HG02759 (cell line): ENCODE results near the gene SP4.

Source experiments
- ATAC-seq: cut with Tn5 transposase; IDR thresholded peaks from one replicate; pipeline ENCODE4 v1.9.1; 2021; ENCODE audit warnings: mild to moderate bottlenecking, moderate library complexity; ENCODE audit not compliant: unreplicated experiment

The SP4 gene

DNA sequence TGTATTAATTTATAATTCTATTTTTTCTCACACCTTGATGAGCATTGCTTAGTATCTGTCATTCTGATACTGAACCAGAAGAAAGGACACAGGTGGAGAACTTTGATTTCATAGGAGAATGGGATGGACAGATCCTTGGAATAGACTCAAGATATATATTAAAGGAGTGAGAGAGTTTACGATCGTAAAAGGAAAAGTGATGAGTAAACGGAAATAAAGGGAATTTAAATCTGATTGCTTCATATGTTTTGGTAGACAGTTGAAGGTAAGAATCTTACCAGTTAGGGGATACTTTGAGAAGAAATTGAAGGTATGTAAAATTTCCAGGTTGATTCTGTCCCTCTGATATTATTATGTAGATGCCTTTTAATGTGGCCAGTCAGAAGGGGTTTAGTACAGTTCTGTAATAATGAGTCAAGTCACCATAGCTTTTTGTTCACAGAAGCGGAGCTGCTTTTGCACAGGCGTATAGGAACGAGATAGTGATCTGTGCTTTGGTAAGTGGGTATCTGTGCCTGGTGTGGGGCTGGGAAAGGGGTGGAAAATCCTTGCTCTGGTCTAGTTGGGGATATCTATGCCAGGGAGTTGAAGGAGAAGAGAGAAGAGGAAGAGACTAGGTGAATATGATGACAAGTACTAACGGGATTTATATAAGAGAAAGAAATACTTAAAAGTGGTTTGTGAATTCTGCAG, 15.4 kb downstream of the SP4 start:
- no peak for ATAC-seq

DNA sequence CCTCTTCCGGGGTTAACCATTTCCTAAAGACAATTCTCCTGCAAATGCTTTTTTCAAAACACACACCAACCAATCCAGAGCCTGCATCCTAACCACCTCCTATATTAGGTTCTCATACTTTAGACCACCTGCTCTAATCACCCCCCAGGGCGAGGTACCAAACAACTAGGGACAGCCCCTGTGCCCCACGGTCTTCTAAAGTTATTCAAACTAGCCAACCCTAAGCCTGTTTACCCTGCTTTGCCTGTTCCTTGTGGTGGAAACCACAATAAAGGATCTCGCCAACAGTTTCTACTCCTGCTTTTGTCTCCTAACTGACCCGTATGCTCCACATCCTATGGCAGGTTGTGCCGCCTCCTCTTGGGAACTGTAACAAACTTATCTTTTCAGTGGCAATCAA, 21.1 kb downstream of the SP4 start:
- no peak for ATAC-seq

DNA sequence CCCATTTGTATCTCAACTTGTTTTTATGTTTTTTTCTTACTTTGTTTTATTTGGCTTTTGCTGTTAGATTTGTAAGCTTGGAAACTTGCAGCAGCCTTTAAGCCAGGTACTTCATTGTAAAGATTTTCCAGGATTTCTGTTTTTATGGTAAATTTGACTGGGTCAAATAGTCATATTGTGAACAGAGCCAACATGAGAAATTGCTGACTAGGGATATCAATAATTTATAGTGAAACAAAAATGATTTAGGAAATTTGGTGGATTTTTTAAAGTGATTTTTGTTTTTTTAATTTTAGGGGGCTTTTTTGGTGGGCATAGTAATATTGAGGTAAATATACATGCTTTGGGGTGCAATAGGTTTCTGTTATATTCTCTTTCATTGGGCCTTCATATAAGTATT, 22.2 kb downstream of the SP4 start:
- no peak for ATAC-seq

GRCh38 chr7:21450941-21451340, 23.1 kb downstream of the SP4 start:
- ATAC-seq, result no peak

DNA sequence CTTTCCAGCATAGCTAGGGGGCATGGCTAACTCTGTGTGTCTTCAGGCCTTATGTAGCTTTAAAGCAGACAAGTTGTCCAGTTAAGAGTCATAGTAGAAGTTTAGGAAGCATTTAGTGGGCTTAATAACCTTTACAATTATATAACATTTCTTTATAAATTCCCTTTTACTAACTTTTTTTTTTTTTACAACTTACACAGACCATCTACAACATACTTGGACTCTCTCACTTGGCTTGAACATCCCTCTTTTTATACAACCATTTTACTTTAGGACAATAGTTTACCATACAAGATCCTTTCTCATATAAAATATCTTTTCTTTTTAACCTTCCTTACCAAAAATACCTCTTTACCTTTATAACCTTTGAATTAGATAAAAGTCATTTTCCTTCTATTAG, 26.3 kb downstream of the SP4 start:
- no peak for ATAC-seq

DNA sequence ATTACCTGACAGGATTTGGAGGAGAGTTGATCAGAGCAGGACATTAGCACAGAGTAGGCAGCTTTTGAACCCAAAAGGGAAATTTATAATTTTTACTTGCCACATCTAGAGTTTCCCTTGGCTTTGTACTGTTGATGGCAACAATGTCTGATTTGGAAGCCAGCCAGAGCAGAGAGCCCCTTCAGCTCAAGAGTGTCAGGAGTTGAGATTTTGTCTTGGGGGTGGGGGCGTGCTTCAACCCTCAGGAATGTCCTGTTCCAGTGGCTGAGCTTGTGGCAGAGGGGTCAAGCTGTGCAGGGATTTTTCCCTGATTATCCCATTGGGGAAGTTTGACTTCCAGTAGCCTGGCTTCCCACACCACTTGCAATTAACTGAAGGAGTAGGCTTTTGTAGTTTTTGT, 27.0 kb downstream of the SP4 start:
- ATAC-seq, result no peak

GRCh38 chr7:21461282-21461681, 33.4 kb downstream of the SP4 start:
- no peak for ATAC-seq

DNA sequence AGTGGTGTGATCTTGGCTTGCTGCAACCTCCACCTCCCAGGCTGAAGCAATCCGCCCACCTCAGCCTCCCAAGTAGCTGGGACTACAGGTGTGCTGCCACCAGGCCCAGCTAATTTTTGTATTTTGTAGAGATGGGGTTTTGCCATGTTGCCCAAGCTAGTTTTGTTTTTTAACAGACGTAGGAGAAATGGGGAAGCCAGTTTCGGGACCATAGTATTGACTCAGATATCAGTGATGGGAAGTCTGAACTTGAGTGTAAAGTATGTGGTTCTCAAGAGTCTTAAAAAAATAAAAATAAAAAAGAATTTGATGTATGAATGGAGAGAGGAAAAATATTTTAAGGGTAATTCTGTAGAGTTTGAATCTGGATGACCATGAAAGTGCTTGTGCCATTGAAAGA, 34.2 kb downstream of the SP4 start:
- ATAC-seq, result no peak

DNA sequence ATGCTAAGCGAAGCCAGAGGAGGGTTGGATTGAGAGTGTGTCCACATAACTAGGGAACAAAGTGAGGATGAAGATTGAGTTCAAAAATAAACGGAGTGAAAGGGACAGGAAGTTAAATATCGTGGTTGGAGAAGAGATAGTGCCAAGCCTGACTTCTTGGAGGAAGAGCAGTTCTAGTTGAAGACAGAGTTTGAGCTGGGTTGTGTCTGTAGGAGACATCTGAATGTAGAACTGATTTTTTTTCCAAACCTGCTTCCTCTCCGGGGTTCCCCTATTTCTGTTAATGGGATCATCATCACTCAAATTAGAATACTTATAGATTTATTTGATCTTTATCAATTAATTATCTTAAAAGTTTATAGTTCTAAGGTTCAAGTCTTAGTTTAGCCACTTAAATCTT, 35.6 kb downstream of the SP4 start:
- no peak for ATAC-seq

DNA sequence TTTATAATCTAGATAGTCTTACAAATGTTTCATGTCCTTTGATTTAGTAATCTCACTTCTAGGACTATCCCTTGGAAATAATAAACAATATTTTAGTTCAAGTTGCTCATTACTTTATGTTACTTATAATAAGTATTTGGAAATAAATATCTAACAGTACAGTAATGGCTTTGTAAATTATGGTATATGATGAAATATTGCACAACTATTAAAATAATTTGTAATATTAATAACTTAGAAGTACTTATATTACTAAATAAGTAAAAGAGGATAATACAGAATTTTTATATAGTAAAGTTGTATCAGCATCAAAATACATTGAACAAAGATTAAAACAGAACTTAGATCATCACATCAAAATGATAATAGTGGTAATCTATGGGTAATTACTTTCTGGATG, 41.1 kb downstream of the SP4 start:
- ATAC-seq, result no peak

GRCh38 chr7:21469894-21470293, 42.0 kb downstream of the SP4 start:
- ATAC-seq, result no peak

DNA sequence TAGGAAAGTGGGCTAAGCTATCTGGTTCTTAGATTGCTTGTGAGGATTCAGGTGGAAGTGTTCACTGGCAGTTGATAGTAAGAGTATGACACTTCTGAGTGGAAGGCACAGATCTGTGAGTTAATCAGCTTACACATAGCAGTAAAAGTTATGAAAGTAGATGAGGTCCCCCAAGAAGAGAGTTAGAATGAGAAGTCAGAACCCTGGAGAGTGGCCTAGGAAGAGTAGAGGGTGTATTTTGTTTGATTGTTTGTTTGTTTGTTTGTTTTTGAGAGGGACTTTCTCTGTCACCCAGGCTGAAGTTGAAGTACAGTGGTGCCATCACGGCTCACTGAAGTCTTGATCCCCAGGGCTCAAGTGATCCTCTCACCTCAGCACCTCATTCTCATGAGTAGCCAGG, 44.1 kb downstream of the SP4 start:
- no peak for ATAC-seq

DNA sequence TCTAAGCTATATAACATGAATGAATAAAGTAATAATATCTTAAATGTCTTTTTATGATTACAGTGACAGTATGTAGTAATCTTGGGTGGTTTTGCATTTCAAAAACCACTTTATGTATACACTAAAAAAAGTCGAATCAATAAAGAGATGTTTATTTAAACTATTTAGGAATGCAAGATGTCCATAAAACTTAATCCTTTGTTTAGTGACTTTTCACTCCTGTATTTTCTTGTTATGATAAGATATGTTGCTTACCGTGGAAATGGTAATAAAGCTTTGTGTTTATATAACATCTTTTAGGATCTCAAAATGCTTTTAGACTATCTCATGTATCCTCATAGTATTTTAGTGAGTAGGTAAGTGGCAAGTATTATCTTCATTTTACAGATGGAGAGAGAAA, 48.5 kb downstream of the SP4 start:
- ATAC-seq, result no peak

- no peak for ATAC-seq
Measured at GRCh38 chr7:21480693-21481403, 53.0 kb downstream of the SP4 start.

GRCh38 chr7:21486511-21486910, 58.6 kb downstream of the SP4 start:
- ATAC-seq, result no peak

DNA sequence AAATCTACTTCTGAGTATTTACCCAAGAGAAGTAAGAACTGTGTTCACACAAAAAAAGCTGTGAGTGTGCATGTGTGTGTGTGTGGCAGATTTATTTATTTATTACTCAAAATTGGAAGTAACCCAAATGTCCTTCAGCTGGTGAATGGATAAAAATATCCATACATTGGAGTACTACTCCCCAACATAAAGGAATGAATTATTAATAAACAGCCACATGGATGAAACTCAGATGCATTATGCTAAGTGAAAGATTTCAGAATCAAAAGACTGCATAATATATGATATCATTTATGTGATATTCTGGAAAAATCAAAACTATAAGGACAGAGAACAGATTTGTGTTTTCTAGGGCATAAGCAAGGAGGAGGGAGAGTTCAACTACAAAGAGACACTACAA, 67.8 kb downstream of the SP4 start:
- no peak for ATAC-seq

DNA sequence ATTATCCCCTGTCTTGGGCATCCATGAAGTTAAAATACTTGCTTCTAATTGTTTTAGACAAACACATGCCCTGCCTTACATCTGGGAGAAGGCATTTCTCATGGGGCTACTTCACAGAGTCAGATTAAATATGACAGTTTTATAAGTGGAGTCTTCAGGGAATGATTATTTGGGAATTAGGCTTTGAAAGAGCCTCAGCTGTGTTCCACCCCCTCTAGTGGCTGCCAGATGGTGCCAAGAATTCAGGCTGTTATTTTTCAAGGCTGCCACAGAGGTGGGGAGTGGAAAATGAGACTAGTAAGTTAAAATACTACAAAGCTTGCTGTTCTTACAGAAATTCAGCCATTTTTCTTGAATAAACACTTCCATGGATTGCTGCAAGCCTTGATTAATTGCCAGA, 69.2 kb downstream of the SP4 start:
- no peak for ATAC-seq

DNA sequence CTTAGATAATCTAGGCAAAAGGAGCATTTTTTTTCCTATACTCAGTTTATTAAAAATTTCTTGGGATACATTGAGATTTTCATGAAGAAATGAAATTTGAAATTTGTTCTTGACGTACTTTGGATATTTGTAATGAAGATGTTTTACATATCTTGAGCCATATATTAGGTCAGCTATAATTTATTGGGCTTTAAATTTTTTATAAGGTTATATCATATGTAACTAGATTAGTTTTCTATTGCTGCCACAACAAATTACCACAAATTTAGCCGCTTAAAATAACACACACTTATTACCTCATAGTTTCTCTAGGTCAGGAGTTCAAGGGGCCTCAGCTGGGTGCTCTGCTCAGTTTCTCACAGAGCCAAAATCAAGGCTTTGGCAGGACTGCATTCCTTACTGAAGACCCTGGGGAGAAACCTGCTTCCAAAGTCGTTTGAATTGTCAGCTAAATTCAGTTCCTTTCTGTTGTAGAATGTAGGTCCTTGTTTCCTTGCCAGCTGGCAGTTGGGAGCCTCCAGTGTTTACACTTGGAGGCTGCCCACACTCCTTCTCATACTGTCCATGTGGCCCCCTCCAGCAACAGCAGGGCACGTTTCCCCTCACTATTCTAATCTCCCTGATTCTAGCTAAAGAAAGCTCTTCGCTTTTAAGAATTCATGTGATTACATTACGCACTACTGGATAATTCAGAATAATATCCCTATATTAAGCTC, 72.4 kb downstream of the SP4 start:
- ATAC-seq, result no peak

- no peak for ATAC-seq
Measured at GRCh38 chr7:21504021-21504420, 76.1 kb downstream of the SP4 start.

DNA sequence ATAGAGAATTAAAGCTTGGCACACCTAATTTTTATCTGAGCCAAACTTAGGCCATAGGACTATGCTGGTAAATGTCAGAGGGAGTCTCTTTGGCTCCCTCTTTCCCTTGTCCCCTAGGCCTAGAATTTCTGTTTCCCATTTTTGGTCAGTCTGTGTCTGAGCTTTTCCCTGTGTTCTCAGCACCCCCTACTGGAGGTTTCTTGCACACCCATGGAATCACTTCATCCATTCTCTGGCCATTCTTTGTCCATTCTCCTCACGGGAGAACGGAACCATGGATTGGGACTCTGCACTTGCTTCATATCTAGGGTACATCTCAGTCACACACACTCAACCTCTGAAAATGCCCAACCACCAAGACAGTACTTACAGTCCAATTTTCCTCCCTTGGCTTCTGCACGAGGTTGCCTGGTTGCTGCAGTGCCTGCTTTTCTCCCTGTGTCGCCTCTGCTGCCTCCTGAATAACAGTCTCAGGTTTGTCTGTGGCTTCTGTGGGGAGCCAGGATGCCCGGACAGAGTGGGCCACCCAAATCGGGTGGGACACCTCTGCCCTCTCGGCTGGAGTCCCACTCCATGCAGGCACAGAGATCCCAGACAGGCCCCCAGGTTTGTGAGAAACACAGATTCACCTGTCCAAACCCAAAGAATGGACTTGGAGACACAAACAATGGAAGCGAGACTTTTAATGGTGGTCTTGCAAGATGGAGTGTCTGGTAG, 79.9 kb downstream of the SP4 start:
- no peak for ATAC-seq

GRCh38 chr7:21508538-21508937, 80.7 kb downstream of the SP4 start:
- no peak for ATAC-seq

DNA sequence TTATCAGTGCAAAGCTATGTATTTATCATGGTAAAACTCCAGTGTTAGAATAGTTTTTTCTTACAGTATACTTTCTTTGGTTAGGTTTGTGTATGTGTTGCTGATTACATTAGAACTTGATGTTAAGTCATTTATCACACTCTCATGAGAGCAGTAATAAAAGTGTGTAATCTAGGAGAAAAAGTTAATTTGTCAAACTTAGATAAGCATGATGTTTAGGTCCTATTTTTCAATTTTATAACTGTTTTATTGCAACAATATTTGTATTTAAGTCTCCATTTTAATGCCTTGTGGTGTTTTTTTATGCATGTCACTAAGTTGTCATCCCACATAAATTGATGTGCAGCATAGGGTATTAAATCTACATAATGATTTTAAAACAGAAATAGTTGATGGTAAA, 86.2 kb downstream of the SP4 start:
- ATAC-seq, result no peak
